SU-DHL-6 (cell line): ENCODE measurements around the gene POU6F2.

Experiments
- CTCF ChIP-seq: fragments of 200-600 bp; sonication (generic); IDR thresholded peaks from one replicate; pipeline ENCODE4 v1.5.1; 2017; ENCODE audit warnings: antibody characterized with exemption, mild to moderate bottlenecking, low read length, moderate library complexity; ENCODE audit not compliant: insufficient read depth, poor library complexity, severe bottlenecking
- EZH2phosphoT487 ChIP-seq: fragments of 200-600 bp; sonication (generic), shearing (Covaris generic); conservative IDR thresholded peaks from 2 replicates; pipeline ENCODE4 v1.6.1; 2018; ENCODE audit warnings: mild to moderate bottlenecking, antibody characterized with exemption, low read length, moderate library complexity, mixed read lengths

- no peak for TF ChIP-seq CTCF
- TF ChIP-seq EZH2phosphoT487 = no peak
These were observed 57.4 kb downstream of the POU6F2 start for GRCh38 chr7:39035156-39035555.
